AG10803 (cell line): ENCODE results near the gene COPE.
A peak's percentile ranks its signal among the peaks of the same experiment; 100 is the strongest.

Experiments
- DNase-seq: peaks from one replicate; pipeline ENCODE4 v3.0.0; 2010; ENCODE audit warnings: low read depth
- H3K4me3 ChIP-seq: 2 replicates; pipeline ENCODE4 v1.5.1; 2011; ENCODE audit warnings: mild to moderate bottlenecking, low read length, control low read depth
- TF ChIP-seq, protein P1 (sequence below): conservative IDR thresholded peaks from 2 replicates; pipeline ENCODE4 v1.5.1; 2011; ENCODE audit warnings: mild to moderate bottlenecking, low read length, control low read depth, inconsistent platforms

COPE gene

DNA sequence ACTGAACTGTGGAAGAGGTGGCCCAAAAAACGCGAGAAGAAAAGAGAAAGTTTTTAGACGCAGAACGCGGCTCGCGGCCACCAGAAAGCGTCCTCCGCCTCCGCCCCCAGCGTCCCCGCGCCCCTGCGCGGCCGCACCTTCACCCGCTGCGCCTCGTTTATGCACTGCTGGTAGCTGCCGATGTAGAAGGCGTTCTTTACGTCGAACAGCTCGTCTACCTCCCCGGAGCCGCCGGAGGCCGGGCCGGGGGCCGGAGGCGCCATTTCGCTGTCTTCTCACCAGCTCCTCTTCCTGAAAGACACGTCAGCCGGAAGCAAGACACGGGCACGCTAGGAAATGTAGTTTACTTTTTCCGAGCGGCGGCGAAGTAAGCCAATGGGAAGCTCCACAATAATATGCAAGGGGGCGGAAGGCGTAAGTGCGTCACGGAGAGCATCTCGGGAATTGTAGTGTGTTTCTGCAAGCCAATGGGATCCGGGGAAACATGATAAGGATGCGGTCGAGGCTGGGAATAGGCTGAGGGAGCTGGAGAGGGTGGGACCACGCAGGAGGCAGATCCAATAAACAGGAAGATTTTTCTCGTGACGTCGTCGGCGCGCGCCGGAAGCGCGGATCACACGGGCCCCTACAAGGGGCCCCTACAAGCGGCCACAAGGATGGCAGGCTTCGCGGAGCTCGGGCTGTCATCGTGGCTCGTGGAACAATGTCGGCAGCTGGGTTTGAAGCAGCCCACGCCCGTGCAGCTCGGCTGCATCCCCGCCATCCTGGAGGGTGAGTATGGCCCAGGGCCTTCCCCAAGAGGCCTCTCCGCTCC is at the start of gene COPE, which contains the start of gene DDX49:
Gene COPE (minus strand): TSS at position 302 of the 814 bp plus-strand sequence. CDS start 39 bp downstream, at position 263.
Gene DDX49 (plus strand): TSS at position 630 of the 814 bp plus-strand sequence. CDS start 27 bp downstream, at position 657.
- TF ChIP-seq, protein P1, sequence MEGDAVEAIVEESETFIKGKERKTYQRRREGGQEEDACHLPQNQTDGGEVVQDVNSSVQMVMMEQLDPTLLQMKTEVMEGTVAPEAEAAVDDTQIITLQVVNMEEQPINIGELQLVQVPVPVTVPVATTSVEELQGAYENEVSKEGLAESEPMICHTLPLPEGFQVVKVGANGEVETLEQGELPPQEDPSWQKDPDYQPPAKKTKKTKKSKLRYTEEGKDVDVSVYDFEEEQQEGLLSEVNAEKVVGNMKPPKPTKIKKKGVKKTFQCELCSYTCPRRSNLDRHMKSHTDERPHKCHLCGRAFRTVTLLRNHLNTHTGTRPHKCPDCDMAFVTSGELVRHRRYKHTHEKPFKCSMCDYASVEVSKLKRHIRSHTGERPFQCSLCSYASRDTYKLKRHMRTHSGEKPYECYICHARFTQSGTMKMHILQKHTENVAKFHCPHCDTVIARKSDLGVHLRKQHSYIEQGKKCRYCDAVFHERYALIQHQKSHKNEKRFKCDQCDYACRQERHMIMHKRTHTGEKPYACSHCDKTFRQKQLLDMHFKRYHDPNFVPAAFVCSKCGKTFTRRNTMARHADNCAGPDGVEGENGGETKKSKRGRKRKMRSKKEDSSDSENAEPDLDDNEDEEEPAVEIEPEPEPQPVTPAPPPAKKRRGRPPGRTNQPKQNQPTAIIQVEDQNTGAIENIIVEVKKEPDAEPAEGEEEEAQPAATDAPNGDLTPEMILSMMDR, result no peak; the same call in 1 of the 2 replicates
- H3K4me3 ChIP-seq, result peak within 1 kb of the TSS; percentile 98

DNA sequence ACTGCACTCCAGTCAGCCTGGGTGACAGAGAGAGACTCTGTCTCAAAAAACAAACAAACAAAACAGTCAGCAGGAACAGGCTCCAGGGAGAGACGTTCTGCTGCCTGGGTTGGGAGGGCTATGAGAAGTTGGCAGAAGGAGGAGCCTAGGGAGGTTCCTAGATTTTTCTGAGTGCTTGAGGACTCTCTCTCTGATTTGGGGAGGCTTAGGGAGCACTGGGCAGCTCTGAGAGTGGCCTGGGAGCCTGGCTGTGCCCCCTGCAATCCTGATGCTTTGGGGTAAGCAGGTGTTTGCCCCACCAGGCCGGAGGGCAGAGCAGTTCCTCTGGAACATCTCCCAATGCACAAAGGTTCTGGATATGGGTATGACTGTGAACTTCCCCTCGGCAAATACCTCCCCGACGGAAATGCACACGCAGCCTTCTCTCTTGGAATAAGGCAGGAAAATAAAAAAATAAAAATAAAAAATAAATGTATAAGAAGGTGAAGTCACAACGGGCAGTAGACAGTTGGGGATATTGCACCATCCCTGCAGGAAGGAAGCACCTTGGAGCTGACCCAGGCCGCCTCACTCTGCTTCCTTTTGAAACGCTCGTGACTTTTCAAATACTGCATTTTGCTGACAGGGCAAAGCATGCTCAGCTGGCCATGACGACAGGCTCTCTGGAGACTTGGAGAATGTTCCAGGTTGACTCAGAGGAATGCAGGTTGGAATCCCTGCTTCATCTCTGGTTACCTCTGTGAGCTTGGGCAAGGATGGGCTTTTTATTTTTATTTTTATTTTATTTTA is 48.4 kb upstream of the COPE start:
- TF ChIP-seq, protein P1, result no peak
- H3K4me3 ChIP-seq, result no peak overlapping the region
- peak; percentile 52 for DNase-seq

More for the DNA sequence above, at the start of gene COPE, which contains the start of gene DDX49:
- DNase-seq, result peak; percentile 100

DNA sequence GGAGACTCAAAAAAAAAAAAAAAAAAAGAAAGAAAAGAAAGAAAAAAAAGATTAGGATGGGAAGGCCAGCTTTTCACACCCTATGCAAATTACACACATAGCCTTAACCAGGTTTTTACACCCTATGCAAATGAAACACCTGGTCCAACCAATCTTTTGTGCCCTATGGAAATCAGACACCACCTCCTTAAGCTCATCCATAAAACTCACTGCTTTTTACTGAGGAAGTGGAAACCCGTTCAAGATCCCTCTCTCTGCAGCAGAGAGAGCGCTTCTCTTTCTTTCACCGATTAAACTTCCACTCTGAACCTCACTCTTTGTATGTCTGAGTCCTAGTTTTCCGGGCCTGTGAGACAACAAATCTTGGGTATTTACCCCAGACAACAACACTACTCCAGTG is 47.1 kb upstream of the COPE start:
- TF ChIP-seq, protein P1, result no peak
- no peak overlapping the region for H3K4me3 ChIP-seq
- DNase-seq, result no peak

DNA sequence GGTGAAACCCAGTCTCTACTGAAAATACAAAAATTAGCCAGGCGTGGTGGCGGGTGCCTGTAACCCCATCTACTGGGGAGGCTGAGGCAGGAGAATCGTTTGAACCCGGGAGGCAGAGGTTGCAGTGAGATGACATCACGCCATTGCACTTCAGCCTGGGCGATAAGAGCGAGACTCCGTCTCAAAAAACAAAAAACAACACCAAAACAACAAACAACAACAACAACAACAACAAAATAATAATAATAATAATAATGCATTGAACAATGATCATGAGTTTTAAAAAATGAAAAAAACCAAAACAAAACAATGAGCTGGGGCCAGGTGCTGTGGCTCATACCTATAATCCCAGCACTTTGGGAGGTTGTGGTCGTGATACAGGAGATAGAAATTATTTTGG is 44.9 kb upstream of the COPE start:
- TF ChIP-seq, protein P1, result no peak
- no peak overlapping the region for H3K4me3 ChIP-seq
- no peak for DNase-seq

DNA sequence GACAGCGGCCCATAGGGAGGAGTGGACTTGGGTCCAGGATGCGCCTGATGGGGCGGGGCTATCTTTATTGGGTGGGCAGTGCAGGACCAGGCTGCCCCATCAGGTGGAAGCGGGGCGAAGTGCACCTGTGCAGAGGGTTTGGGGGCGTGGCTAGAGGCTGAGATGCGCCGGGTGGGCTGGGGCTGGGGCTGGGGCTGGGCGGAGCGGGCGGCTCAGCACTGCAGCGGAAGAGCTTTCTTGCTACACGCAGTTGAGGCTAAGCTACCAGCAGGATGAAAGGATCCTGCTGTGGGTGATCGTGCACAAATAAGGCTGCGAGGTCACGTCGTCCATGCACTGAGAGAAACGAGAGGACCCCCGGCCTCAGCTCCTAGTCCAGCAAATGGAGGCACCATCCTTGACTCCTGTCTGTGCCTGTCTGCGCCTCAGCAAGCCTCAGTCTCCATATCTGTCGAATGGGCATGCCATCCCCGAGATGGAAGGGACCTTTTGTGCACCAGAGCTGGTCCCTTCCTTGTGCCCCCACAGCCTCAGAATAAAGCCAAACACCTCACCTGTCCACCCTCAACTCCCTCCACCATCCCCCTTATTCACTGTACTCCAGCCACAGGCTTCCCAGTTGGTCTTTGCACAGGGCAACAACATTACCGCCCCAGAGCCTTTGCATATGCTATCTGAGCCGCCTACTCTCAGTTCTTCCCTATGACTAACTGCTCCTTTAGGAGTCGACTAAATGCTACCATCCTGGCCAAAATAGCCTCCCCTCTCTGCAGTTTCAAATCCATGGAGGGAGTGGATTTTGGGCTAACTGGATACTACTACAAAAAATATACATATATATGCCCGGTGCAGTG is 42.8 kb upstream of the COPE start:
- TF ChIP-seq, protein P1, result no peak
- no peak overlapping the region for H3K4me3 ChIP-seq
- no peak for DNase-seq

DNA sequence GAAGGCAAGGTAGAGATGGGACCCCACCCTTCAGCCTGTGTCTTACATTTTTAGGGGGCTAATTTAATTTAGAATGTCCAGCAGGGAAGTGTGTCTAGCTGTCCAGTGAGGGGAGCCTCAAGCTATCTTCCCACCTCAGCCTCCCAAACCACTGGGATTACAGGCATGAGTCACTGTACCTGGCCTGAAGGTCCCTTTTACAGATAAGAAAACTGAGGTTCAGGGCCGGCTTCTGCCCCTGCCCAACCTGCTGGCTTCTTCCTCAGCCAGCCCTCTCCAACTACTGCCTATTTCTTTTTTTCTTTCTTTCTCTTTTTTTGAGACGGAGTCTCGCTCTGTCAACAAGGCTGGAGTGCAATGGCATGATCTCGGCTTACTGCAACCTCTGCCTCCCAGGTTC is 41.2 kb upstream of the COPE start:
- no peak for DNase-seq
- no peak overlapping the region for H3K4me3 ChIP-seq
- TF ChIP-seq, protein P1, result no peak
